Left lung (tissue), 10 donors: ENCODE results near the gene ARHGEF12. TPM values are rescaled to one million over a fixed set of nuclear protein-coding genes. Genes with fewer than 3 reads are reported as not detected.

Source experiments
- ATAC-seq: fragments of 200-7000 bp; cut with Tn5 transposase; one replicate; pipeline ENCODE4 v1.9.1; 2020; ENCODE audit warnings: moderate library complexity
- DNase-seq, 4 donors: peaks; one replicate each; pipeline ENCODE4 v3.0.0-alpha.2; 2013 to 2020
- H3K27ac ChIP-seq, 2 donors: fragments of 200-600 bp; sonication (generic) in 1 of 2; one replicate each; pipeline versions ENCODE4 v1.5.0 to v1.8.0; 2020 to 2021
- H3K27me3 ChIP-seq, 2 donors: fragments of 200-600 bp; sonication (generic) in 1 of 2; one replicate each; pipeline versions ENCODE4 v1.5.0 to v1.8.0; 2020 to 2021
- H3K36me3 ChIP-seq, 2 donors: fragments of 200-600 bp; sonication (generic) in 1 of 2; one replicate each; pipeline versions ENCODE4 v1.5.0 to v1.8.0; 2020 to 2021
- H3K4me1 ChIP-seq, 2 donors: fragments of 200-600 bp; one replicate each; pipeline ENCODE4 v1.8.0; 2021
- H3K4me3 ChIP-seq, 2 donors: fragments of 200-600 bp; sonication (generic) in 1 of 2; one replicate each; pipeline versions ENCODE4 v1.5.0 to v1.8.0; 2020 to 2021; ENCODE audit warnings: mild to moderate bottlenecking in 1 of 2
- H3K9me3 ChIP-seq, 2 donors: fragments of 200-600 bp; sonication (generic) in 1 of 2; one replicate each; pipeline versions ENCODE4 v1.5.0 to v1.8.0; 2020 to 2021
- CTCF ChIP-seq, 2 donors: fragments of 200-600 bp; sonication (generic) in 1 of 2; IDR thresholded peaks; one replicate each; pipeline versions ENCODE4 v1.5.0 to v1.8.0; 2021; ENCODE audit warnings: antibody characterized with exemption in 2 of 2
- intact Hi-C, 2 donors: fragments of 100-400 bp; cut with DNase I; formaldehyde crosslinking; loops; one replicate each; pipeline versions ENCODE4 v1.11.2 to v1.14.2; 2022
- polyA plus RNA-seq, 6 donors: library from polyadenylated mRNA; unstranded; fragments of 120-200 nt; gene quantifications; one replicate each; pipeline ENCODE4 v1.2.1, GENCODE V29; 2013; ENCODE audit not compliant: insufficient read length in 6 of 6
- total RNA-seq, 2 donors: library from RNA; stranded (reverse); fragmentation: NEBNext Ultra II Directional; extraction: Animal tissue kit (Norgen Biotek cat#: 25700); gene quantifications; one replicate each; pipeline ENCODE4 v1.2.1, GENCODE V29; 2021
- donor health status: DM: no; HTN: yes; CAD: no.
- donor health status: DM: no; HTN: no; CAD: no.

ARHGEF12 gene
- total and polyA plus RNA-seq, 8 donors: 91.4 to 109 (median 99.6) TPM

DNA sequence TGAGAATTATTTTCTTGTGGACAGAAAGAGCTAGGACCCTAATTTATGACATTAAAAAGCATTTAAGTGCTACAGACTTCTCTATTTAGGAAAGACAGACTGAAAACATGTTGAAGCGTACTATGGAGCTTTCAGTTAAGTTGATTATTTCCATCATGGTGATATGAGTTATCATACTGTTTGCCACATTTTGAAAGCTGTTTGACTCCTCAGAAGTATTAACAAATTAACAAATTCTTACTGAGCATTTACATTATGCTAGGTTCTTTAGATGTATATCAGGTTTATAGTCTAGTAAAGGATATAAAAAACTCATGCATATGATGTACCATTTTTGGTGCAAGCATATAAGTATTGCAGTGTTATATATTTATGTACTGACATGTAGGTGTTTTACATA lies 50.1 kb downstream of the ARHGEF12 start:
- DNase-seq: no peak
- H3K27ac ChIP-seq: no peak overlapping the region
- H3K9me3 ChIP-seq: no peaks in the 10 kb centered on the region
- no peaks in the 10 kb centered on the region for H3K27me3 ChIP-seq
- no peaks in the 10 kb centered on the region for H3K36me3 ChIP-seq
- H3K4me1 ChIP-seq: peaks cover 11 to 26% of the 10 kb centered on the region in 2 donors
- no peak overlapping the region for H3K4me3 ChIP-seq
- no peak for TF ChIP-seq CTCF (IDR thresholded peaks at IDR 0.05)
- intact Hi-C loops: no loop called here
- no peak for ATAC-seq

DNA sequence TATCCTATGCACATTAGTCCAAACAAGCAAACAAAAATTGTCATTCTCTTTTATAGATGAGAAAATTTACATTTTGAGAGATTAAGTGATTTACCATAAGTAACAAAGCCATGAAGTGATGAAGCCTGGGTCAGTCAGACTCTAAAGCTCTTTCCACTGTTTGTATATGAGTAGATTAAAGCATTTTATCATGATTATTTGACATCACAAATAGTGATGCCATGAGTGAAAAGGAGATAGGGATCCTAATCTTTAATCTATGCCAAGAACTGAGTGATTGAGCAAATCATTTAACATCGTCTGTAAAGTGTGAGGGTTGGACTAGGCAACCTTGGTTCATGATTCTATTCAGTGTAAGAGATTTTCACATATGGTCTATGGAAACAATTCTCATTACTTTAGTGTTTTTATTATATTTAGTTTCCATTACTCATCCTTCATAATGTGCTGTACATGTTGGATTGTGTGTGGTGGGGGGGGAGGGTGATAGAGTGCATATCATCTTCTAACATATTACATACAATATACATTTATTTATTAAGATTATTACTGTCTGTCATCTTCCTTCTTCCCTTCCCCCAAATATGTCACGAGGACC lies 50.7 kb downstream of the ARHGEF12 start:
- Histone ChIP-seq H3K27me3 (no peaks in the 10 kb centered on the region), H3K9me3 (no peaks in the 10 kb centered on the region), H3K4me3 (no peak overlapping the region), H3K27ac (no peak overlapping the region), H3K36me3 (no peaks in the 10 kb centered on the region), H3K4me1 (peaks cover 15 to 27% of the 10 kb centered on the region in 2 donors)
- no peak for ATAC-seq
- TF ChIP-seq CTCF (IDR thresholded peaks at IDR 0.05): no peak
- no peak for DNase-seq
- intact Hi-C loops: no loop called here

DNA sequence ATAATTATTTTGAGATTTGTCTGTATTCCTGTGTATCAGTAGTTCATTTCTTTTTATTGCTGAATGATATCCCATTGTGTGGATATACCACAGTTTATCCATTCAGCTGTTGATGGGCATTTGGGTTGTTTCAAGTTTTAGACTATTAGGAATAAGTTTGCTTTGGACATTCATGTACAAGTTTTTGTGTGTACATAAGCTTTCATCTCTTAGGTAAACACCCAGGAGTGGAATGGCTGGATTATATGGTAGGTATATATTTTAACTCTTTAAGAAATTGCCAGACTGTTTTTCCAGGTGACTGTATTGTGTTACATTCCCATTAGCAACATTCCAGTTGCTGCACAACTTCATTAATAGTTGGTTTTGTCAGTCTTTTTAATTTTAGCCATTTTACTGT lies 52.0 kb downstream of the ARHGEF12 start:
- H3K36me3 ChIP-seq: no peaks in the 10 kb centered on the region
- no peak for DNase-seq
- no peak for ATAC-seq
- H3K27ac ChIP-seq: no peak overlapping the region
- no peaks in the 10 kb centered on the region for H3K27me3 ChIP-seq
- H3K9me3 ChIP-seq: no peaks in the 10 kb centered on the region
- intact Hi-C loops: no loop called here
- no peak for TF ChIP-seq CTCF (IDR thresholded peaks at IDR 0.05)
- peaks cover 19 to 25% of the 10 kb centered on the region in 2 donors for H3K4me1 ChIP-seq
- H3K4me3 ChIP-seq: no peak overlapping the region

GRCh38 chr11:120389693-120390584 lies 53.7 kb downstream of the ARHGEF12 start:
- no peak overlapping the region for H3K4me3 ChIP-seq
- no peaks in the 10 kb centered on the region for H3K27me3 ChIP-seq
- H3K9me3 ChIP-seq: no peaks in the 10 kb centered on the region
- ATAC-seq (no peak), DNase-seq (no peak)
- H3K4me1 ChIP-seq: peaks cover 19 to 25% of the 10 kb centered on the region in 2 donors
- TF ChIP-seq CTCF (IDR thresholded peaks at IDR 0.05): no peak
- no peaks in the 10 kb centered on the region for H3K36me3 ChIP-seq
- no peak overlapping the region for H3K27ac ChIP-seq
- intact Hi-C loops: no loop called here

DNA sequence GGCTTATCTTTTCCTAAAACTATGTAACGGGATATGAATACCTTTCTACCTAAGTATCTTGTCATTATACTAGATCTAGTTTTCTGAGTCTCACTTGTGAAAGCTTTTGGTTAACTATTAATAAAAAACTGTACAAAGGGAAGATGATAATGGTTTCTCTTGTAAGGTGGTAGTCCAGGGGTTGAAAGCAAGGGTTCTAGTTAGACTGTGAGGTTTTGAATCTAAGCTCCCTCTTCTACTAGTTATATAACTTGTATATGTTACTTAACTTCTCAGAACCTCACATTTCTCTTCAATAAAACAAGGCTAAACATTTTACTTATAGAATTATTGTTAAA lies 54.3 kb downstream of the ARHGEF12 start:
- ATAC-seq (no peak), DNase-seq (no peak)
- intact Hi-C loops: no loop called here
- no peak overlapping the region for H3K4me3 ChIP-seq
- H3K4me1 ChIP-seq: peaks cover 19 to 25% of the 10 kb centered on the region in 2 donors
- no peak for TF ChIP-seq CTCF (IDR thresholded peaks at IDR 0.05)
- H3K36me3 ChIP-seq: no peaks in the 10 kb centered on the region
- H3K27me3 ChIP-seq: no peaks in the 10 kb centered on the region
- no peaks in the 10 kb centered on the region for H3K9me3 ChIP-seq
- H3K27ac ChIP-seq: no peak overlapping the region
